ENCODE data around the gene GALM. TPM values are rescaled to one million over a fixed set of nuclear protein-coding genes. Genes with fewer than 3 reads are reported as not detected.
"Not testable (repeated sequence)": the region's sequence is repeated elsewhere in the genome, so short reads cannot be mapped to it uniquely, and the experiment has no call there.

GALM gene
- total RNA-seq, 1 experiment from 2014 or later, result 10.0 TPM

DNA sequence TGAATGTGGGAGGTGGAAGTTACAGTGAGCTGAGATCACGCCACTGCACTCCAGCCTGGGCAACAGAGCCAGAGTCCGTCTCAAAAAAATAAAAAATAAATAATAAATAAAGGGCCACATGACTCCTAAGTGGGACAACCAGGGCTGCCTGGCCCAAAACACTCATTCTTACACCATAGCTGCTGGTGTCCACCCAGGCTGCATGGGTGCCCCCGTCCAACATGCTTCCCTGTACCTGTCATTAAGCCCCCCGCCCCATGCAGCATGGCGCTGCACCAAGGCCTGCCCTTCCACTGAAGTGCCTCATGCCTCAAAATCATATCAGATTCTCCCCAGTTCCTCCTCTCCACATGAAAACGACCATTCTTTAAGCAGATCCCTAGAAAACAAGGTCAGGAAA, 10.8 kb downstream of the GALM start:
- Histone ChIP-seq H2AFZ (ENCODE audit: low read length) (no peak overlapping the region), H3K79me2 (ENCODE audit: insufficient read depth, low read length) (no peaks in the 10 kb centered on the region), H3K14ac (ENCODE audit: insufficient read depth, low read length) (no peak overlapping the region), H3K23me2 (ENCODE audit: insufficient read length, low read depth, low read length, poor library complexity, severe bottlenecking) (no peaks in the 10 kb centered on the region), H2BK120ac (ENCODE audit: low read depth, low read length, poor library complexity, severe bottlenecking) (no peak overlapping the region), H2BK15ac (ENCODE audit: low read depth, low read length) (no peak overlapping the region), H2BK20ac (ENCODE audit: low read depth, low read length, poor library complexity, severe bottlenecking) (no peak overlapping the region), H3K4me1 (ENCODE audit: insufficient read depth, low read length) (no peaks in the 10 kb centered on the region), H3K4me2 (ENCODE audit: insufficient read depth, insufficient read length, low read length) (no peak overlapping the region), H3K27me3 (ENCODE audit: insufficient read depth, low read length) (no peaks in the 10 kb centered on the region), H2BK12ac (ENCODE audit: insufficient read length, low read depth, low read length) (no peak overlapping the region), H3K9me3 (ENCODE audit: control insufficient read depth, low read depth, low read length) (no peaks in the 10 kb centered on the region), H2BK5ac (ENCODE audit: insufficient read length, low read length) (no peak overlapping the region), H4K8ac (replicated peaks; ENCODE audit: insufficient read length, low read depth, low read length) (no peak overlapping the region), H4K20me1 (ENCODE audit: control insufficient read depth, insufficient read depth, insufficient read length) (no peaks in the 10 kb centered on the region), H3K4ac (ENCODE audit: low read depth, low read length) (no peak overlapping the region), H3K56ac (ENCODE audit: insufficient read length, low read depth, low read length) (no peak overlapping the region), H2AK5ac (ENCODE audit: insufficient read length, low read length) (no peak overlapping the region), H4K91ac (ENCODE audit: insufficient read length, low read depth, low read length) (no peak overlapping the region), H3K79me1 (ENCODE audit: insufficient read depth, low read depth, low read length, poor library complexity, severe bottlenecking) (no peaks in the 10 kb centered on the region), H3T11ph (ENCODE audit: low read length) (no peak overlapping the region), H3K27ac (ENCODE audit: insufficient read length, low read depth, low read length) (no peak overlapping the region), H3K18ac (ENCODE audit: insufficient read length, low read depth, low read length) (no peak overlapping the region), H4K5ac (ENCODE audit: insufficient read length, low read depth, low read length) (no peak overlapping the region), H3K23ac (ENCODE audit: insufficient read length, low read depth, low read length) (no peak overlapping the region), H3K9ac (ENCODE audit: extremely low read depth, insufficient read length, low read length) (no peak overlapping the region)
- Mint-ChIP-seq H3K4me3 (no peak overlapping the region), H3K36me3 (ENCODE audit: insufficient read depth in 1 of 3, low read depth in 3 of 3) (peaks cover 5 to 45% (median 23%) of the 10 kb centered on the region in 3 experiments; a peak in 5 of 7 replicates), H3K4me1 (no peaks in the 10 kb centered on the region), H3K27me3 (ENCODE audit: low read depth) (no peaks in the 10 kb centered on the region), H3K9me3 (no peaks in the 10 kb centered on the region), H3K27ac (no peak overlapping the region)
- TF ChIP-seq, protein P1, sequence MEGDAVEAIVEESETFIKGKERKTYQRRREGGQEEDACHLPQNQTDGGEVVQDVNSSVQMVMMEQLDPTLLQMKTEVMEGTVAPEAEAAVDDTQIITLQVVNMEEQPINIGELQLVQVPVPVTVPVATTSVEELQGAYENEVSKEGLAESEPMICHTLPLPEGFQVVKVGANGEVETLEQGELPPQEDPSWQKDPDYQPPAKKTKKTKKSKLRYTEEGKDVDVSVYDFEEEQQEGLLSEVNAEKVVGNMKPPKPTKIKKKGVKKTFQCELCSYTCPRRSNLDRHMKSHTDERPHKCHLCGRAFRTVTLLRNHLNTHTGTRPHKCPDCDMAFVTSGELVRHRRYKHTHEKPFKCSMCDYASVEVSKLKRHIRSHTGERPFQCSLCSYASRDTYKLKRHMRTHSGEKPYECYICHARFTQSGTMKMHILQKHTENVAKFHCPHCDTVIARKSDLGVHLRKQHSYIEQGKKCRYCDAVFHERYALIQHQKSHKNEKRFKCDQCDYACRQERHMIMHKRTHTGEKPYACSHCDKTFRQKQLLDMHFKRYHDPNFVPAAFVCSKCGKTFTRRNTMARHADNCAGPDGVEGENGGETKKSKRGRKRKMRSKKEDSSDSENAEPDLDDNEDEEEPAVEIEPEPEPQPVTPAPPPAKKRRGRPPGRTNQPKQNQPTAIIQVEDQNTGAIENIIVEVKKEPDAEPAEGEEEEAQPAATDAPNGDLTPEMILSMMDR (conservative IDR thresholded peaks at IDR 0.05), result no peak
- WGBS (ENCODE audit: extremely low coverage, insufficient read length, low lambda C conversion rate), result no CpG with 5 or more reads among the region's 6 CpGs
- DNase-seq, result no peak

DNA sequence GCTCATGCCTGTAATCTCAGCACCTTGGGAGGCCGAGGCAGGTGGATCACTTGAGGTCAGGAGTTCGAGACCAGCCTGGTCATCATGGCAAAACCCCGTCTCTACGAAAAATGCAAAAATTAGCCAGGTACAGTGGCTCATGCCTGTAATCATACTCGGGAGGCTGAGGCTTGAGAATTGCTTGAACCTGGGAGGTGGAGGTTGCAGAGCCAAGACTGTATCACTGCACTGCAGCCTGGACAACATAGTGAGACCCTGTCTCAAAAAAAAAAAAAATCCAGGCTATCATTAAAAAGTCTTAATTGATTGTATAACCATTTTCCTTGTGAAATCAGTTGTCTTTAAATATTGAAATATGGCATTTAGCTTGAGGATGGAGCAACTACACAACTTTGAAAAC, 15.0 kb downstream of the GALM start:
- WGBS (ENCODE audit: extremely low coverage, insufficient read length, low lambda C conversion rate), result no CpG with 5 or more reads among the region's 5 CpGs
- not testable (repeated sequence) for H4K20me1 ChIP-seq (ENCODE audit: control insufficient read depth, insufficient read depth, insufficient read length)

More for the DNA sequence above, 15.0 kb downstream of the GALM start:
- not testable (repeated sequence) for H3T11ph ChIP-seq (ENCODE audit: low read length); DNase-seq; H3K4me2 ChIP-seq (ENCODE audit: insufficient read depth, insufficient read length, low read length); H3K79me2 ChIP-seq (ENCODE audit: insufficient read depth, low read length); H3K79me1 ChIP-seq (ENCODE audit: insufficient read depth, low read depth, low read length, poor library complexity, severe bottlenecking); H3K27ac ChIP-seq (ENCODE audit: insufficient read length, low read depth, low read length); H2BK15ac ChIP-seq (ENCODE audit: low read depth, low read length); H3K9me3 Mint-ChIP-seq; H2BK120ac ChIP-seq (ENCODE audit: low read depth, low read length, poor library complexity, severe bottlenecking); H3K27ac Mint-ChIP-seq; H2AK5ac ChIP-seq (ENCODE audit: insufficient read length, low read length); H2BK12ac ChIP-seq (ENCODE audit: insufficient read length, low read depth, low read length); H3K9me3 ChIP-seq (ENCODE audit: control insufficient read depth, low read depth, low read length); H3K18ac ChIP-seq (ENCODE audit: insufficient read length, low read depth, low read length); H2BK20ac ChIP-seq (ENCODE audit: low read depth, low read length, poor library complexity, severe bottlenecking); H3K9ac ChIP-seq (ENCODE audit: extremely low read depth, insufficient read length, low read length); H3K4me3 Mint-ChIP-seq; H4K5ac ChIP-seq (ENCODE audit: insufficient read length, low read depth, low read length); H4K8ac ChIP-seq (replicated peaks; ENCODE audit: insufficient read length, low read depth, low read length); H3K23me2 ChIP-seq (ENCODE audit: insufficient read length, low read depth, low read length, poor library complexity, severe bottlenecking); H3K4me1 ChIP-seq (ENCODE audit: insufficient read depth, low read length); H2BK5ac ChIP-seq (ENCODE audit: insufficient read length, low read length); H3K14ac ChIP-seq (ENCODE audit: insufficient read depth, low read length); H3K27me3 ChIP-seq (ENCODE audit: insufficient read depth, low read length); H2AFZ ChIP-seq (ENCODE audit: low read length); H3K4me1 Mint-ChIP-seq; H3K23ac ChIP-seq (ENCODE audit: insufficient read length, low read depth, low read length); H3K27me3 Mint-ChIP-seq (ENCODE audit: low read depth); H3K4ac ChIP-seq (ENCODE audit: low read depth, low read length); H3K56ac ChIP-seq (ENCODE audit: insufficient read length, low read depth, low read length); H4K91ac ChIP-seq (ENCODE audit: insufficient read length, low read depth, low read length)
- peaks cover 3 to 55% (median 22%) of the 10 kb centered on the region in 3 experiments; a peak in 6 of 7 replicates for H3K36me3 Mint-ChIP-seq (ENCODE audit: insufficient read depth in 1 of 3, low read depth in 3 of 3)

All from H9 (cell line).